HG02623 (cell line): ENCODE results near the gene ZYG11B.
"Not testable (repeated sequence)": the region's sequence is repeated elsewhere in the genome, so short reads cannot be mapped to it uniquely, and the experiment has no call there.

Experiments used
- ATAC-seq: cut with Tn5 transposase; IDR thresholded peaks from one replicate; pipeline ENCODE4 v1.9.1; 2021; ENCODE audit warnings: moderate library complexity; ENCODE audit not compliant: unreplicated experiment

ZYG11B gene

DNA sequence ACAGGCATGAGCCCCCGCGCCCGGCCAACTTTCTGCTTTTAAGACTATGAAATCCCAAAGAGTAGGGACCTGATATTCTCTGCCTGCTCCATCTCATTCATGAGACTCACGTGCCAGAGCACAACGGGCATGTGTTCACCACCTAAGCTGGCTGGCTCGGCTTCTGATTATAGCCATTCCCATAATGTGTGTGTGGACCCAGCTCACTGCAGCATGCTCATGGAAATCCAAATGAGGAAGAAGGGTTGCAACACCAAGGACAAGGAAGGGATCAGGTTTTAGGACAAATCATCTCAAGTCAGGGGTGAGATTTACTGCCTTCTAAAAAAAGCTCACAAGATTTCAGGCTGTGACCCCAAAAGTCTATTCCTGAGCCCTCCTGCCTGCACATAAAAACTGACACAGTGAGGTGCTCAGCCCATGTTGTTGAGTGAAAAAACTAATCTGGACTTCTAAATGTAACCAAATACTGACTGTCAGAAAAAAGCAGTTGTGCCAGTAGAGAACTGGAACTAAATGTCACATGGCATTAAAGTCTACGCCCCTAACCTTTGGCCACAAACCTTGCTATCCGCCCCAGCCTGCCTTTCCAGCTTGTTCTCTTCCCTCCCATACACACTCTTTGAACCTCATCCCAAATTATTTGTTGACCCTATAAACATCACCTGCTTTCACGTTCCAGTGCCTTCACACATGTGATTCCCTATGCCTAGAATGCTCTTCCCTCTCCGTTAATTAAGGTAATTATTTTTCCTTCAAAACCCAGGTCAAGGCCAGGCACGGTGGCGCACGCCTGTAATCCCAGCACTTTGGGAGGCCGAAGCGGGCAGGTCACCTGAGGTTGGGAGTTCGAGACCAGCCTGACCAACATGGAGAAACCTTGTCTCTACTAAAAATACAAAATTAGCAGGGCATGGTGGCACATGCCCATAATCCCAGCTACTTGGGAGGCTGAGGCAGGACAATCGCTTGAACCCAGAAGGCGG, 19.0 kb upstream of the ZYG11B start:
- no peak for ATAC-seq

DNA sequence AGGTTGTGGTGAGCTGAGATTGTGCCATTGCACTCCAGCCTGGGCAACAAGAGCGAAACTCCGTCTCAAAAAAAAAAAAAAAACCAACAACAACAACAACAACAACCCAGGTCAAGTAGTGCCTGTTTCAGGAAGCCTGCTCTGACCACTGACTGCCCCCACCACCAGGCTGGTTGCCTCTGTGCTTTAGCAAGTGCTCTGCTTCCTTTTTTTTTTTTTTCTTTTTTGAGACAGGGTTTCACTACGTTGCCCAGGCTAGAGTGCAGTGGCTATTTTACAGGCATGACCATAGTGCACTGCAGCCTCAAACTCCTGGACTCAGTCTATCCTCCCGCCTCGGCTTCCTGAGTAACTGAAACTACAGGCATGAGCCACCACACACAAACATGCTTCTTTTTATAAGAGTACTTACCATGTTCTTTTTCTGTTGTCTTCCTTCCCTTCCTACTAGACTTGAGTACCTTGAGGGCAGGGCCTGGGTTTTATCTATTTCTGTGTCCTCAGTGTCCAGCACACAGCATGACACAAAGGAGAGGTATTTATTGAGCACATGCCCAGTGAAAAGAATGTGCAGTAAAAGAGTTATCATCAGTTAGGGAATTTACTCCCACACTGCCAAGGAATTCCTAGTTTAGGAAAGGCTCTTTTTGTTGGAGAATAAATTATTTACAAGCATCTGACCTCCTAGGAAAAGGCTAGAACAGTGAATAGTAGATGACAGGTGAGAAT, 18.2 kb upstream of the ZYG11B start:
- ATAC-seq: no peak

DNA sequence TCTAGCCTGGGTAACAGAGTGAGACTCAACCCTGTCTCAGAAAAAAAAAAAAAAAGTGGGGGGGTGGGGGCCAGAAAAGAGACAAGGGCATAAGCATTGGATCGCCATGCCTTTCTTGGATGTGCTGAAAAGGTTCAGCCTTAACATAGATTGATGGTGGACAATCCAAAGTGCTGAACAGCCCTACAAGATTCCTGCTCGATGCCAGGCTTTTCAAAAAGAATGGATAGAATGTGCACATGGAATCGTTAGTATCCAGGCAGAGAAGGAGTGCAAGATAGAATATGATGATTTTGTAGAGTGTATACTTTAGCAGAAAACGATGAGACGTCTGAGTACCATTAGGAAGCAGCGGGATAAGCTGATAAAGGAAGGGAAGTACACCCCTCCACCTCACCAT, 17.2 kb upstream of the ZYG11B start:
- no peak for ATAC-seq

DNA sequence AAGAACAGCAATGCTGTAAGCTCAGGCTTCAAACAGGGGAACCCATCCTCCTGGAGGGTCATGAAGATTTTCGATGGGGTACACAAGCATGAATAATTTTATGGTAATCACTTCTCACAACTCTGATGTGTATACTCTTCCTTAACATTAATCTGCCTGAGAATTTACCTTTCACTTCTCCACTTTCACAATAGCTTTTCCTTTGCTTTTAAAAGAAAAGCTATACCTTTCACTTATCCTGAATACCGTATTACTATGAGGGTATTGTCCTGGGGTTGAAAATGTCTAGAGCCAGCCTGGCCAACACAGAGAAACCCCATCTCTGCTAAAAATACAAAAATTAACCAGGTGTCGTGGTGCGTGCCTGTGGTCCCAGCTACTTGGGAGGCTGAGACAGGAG, 12.7 kb upstream of the ZYG11B start:
- no peak for ATAC-seq

DNA sequence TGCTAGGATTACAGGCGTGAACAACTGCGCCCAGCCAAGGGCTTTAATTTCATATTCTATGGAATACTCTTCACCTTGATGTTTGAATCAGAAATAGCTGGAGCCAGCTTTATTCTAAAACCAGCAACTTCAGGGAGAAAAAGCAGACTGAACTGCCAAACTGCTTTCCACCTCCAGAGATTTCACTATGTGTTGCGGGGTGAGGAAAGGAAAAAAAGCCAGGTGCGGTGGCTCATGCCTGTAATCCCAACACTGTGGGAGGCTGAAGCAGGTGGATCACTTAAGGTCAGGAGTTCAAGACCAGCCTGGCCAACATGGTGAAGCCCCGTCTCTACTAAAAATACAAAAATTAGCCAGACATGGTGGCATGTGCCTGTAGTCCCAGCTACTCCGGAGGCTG, 11.0 kb upstream of the ZYG11B start:
- ATAC-seq: not testable (repeated sequence)

DNA sequence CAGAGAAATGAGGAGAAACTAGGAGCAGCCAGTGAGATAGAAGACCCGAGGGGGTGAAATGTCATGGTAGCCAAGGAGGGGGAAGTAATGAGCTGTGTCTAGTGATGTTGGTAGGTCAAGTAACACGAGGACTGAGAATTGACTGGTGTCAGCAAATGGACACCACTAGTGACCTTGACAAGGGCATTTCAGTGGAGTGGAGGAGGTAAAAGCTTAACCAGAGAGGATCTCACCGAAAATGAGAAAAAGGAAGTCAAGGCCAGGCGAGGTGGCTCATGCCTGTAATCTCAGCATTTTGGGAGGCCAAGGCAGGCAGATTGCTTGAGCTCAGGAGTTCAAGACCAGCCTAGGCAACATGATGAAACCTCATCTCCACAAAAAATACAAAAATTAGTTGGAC, 3.0 kb upstream of the ZYG11B start:
- ATAC-seq: no peak

DNA sequence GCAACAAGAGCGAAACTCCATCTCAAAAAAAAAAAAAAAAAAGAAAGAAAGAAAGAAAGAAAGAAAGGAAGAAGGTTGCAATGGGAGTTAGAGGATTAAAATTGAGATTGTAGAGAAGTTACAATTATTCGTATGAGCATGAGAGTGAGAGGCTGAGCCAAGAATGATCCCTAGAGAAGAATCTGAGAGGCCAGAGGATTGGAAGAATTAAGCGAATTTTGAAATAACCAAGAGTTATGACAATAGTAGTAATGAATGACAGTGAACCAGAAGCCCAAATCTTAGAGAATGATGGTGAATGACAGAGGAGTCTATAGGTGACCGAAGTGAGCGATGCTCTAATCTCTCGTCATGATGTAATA, 369 bp upstream of the ZYG11B start:
- no peak for ATAC-seq

DNA sequence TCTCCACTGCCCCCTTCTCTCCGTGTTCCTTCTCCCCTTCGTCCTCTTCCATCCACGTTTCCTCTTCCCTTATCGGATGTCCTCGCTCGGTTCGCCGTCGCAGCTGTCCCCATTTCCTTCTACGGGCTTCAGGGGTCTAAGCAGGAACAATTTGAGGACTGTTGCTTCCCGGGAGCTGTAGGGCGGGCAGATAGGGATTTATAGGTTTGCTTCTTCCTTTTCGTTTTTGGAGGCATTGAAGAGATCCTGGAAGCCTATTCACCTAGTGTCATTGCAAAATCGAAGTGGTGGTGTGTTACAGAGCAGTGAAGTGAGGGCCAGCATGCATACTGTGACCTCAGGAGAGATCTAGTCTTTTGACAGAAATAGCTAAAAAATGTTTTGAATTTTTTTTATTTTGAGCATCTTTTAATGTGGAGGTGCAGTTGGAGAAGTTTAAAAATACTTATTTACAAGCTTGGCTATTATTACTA, 897 bp downstream of the ZYG11B start:
- no peak for ATAC-seq

DNA sequence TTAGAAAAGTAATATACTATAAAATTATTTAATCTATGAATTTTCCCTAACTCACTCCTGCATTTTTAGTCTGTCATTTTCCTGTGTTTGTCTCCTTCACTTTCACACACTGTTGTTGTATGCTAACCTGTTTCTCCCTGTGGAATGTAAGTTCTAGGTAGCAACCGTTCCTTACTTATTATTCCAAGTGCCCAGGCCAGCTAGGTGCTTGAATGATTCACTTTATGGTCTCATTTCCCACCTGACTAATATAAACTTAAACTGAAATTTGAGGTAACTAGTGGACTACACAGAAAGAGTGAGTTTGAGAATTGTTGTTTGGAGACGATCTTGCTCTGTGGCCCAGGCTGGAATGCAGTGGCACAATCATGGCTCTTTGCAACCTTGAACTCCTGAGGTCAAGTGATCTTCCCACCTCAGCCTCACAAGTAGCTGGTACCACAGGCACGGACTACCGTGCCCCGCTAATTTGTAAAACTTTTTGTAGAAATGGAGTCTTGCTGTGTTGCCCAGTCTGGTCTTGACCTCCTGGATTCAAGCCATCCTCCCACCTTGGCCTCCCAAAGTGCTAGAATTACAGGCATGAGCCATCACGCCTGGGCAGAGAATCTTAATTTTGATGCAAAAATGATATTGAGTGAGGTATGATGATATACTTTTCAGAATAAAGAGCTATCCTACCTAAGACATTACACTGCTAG, 1.9 kb downstream of the ZYG11B start:
- ATAC-seq: no peak

DNA sequence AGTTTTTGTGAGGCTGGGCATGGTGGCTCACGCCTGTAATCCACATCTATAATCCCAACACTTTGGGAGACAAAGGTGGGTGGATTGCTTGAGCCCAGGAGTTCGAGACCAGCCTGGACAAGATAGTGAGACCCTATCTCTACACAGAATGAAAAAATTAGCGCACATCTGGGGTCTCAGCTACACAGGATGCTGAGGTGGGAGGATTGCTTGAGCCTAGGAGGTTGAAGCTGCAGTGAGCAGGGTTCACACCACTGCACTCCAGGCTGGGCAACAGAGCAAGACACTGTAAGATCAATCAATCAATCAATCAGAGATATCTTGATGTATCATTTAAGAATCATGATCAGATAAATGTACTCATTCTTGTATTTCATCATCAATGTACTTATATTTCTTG, 7.1 kb downstream of the ZYG11B start:
- no peak for ATAC-seq

DNA sequence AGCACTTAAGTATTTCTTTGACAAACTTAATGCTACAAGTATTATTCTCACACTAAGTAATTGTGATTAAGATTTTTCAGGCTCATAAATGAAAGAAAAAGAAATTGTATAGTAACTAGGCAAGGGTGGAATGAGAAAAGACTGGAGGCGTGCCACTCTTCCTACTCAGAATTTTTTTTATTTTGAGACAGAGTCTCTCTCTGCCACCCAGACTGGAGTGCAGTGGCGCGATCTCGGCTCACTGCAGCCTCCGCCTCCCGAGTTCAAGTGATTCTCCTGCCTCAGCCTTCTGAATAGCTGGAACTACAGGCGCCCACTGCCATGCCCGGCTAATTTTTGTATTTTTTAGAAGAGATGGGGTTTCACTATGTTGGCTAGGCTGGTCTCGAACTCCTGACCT, 9.1 kb downstream of the ZYG11B start:
- not testable (repeated sequence) for ATAC-seq

DNA sequence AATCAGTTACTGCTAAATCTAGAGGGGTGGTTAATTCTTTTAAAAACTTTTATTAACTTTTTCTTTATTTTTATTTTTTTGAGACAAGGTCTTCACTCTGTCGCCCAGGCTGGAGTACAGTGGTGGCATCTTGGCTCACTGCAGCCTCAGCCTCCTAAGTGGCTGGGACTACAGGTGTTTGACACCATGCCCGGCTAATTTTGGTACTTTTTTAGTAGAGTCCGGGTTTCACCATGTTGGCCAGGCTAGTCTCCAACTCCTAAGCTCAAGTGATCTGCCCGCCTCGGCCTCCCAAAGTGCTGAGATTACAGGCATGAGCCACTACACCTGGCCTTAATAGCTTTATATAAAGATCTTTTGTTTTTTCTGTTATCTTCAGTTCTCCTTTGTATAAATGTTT, 11.9 kb downstream of the ZYG11B start:
- no peak for ATAC-seq

DNA sequence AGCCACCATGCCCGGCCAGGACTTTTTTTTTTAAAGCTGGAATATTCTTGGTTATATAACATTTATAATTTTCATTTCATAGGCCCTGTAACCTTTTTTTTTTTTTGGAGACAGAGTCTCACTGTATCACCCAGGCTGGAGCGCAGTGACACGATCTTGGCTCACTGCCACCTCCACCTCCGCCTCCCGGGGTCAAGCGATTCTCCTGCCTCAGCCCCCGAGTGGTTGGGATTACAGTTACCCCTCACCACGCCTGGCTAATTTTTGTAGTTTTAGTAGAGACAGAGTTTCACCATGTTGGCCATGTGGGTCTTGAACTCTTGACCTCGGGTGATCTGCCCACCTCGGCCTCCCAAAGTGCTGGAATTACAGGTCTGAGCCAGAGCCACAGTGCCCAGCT, 12.6 kb downstream of the ZYG11B start:
- no peak for ATAC-seq

DNA sequence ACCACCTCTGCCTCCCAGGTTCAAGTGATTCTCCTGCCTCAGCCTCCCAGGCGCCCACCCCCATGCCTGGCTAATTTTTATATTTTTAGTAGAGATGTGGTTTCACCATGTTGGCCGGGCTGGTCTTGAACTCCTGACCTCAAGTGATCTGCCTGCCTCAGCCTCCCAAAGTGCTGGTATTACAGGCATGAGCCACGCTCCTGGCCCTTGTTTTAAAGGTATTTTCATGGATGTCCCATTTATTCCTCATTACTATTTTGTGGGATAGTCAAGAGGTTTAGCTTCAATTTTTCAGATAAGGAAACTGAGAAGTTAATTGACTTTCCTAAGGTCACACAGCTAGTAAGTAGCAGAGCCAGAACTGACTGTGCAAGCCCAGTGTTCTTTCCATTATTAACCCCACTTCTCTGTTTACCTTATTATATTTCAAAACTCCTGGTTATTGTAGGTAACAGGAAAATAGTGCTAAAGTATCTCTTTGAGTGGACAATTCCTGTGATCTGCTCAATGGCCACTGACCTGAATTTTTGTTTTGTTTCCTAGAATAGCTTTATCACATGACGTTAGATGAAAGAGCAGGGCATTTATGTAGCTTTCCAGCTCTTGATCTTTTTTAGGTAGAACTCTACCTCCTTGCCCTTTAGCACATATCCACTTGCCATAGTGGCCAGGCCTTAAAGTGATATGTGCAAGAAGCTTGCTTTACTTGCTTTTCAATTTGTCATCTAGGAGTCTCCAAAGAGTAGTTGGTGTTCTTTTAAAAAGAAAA, 13.6 kb downstream of the ZYG11B start:
- no peak for ATAC-seq

DNA sequence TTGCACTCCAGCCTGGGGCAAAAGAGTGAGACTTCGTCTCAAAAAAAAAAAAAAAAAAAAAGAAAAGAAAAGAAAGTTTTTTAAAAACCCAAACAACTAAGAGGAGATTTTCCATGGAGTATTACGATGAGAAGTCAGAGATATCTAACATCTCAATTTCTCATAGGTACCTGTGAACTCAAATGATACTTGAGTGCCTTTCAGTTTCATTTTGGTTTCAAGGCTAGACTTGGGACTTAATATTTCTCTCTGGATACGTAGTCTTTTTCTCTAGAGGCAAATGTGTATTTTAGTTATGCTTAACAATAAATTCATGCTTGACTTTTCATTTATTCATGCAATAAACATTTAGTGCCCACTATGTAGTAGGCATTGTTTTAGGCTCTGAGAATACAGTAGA, 15.0 kb downstream of the ZYG11B start:
- ATAC-seq: no peak

DNA sequence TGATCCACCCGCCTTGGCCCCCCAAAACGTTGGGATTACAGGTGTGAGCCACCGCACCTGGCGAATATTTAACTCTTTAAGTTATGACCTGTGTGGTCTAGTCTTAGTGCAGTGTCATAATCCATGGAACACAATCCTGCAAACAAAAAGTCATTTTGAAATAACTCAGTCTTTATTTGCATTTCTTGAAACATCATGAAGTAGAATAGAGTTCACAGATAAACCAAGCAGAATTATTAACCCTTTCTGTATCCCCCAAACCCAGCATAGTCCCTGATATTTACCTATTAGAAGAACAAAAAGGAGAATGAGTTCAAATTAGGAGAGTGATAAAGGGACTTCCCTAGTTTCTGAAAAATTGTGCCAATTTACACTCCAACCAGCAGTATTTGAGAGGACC, 19.9 kb downstream of the ZYG11B start:
- ATAC-seq: no peak

DNA sequence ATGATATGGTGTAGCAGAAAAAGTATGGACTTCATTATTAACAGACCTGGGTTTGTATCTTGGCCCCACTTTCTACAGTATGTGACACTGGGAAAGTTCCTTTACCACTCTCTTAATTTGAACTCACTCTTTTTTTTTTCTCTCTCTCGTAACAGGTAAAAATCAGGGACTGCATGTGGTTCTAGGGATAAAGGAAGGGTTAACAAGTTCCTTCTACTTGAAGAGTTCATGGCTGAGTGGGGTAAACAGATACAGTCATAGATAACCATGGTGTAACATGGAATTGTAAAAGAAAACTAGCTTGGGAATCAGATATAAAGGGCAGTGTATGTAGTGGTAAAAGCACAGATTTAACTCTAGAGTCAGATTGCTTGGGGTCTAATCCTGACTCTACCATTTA, 21.2 kb downstream of the ZYG11B start:
- no peak for ATAC-seq

DNA sequence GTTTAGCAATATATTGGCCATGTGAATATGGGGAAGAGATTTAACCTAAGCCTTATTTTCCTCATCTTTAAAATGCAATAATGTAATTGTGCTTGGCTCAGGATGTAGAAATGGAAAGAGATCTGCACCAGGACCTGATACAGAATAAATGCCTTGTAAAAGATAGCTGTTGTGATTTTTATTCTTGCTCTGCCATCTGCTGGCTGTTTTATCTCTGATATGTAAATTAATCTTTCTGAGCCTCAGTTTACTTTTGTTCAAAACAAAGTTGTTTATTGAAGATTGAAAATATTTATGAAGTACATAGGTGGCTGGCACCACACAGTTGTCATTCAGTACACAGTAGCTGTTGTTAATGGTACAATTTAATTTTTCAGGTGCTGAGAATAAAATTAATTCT, 21.9 kb downstream of the ZYG11B start:
- no peak for ATAC-seq

DNA sequence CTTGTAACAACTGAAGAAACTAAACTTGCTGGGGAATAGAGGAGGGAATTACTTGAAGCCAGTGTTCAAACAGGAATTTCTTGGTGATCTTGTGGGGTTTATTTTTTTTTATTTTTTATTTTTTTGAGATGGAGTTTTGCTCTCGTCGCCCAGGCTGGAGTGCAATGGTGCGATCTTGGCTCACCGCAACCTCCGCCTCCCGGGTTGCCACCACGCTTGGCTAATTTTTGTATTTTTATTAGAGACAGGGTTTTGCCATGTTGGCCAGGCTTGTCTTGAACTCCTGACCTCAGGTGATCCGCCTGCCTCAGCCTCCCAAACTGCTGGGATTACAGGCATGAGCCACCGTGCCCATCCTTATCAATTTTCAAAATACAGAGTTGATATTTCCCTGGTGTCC, 23.2 kb downstream of the ZYG11B start:
- ATAC-seq: not testable (repeated sequence)

DNA sequence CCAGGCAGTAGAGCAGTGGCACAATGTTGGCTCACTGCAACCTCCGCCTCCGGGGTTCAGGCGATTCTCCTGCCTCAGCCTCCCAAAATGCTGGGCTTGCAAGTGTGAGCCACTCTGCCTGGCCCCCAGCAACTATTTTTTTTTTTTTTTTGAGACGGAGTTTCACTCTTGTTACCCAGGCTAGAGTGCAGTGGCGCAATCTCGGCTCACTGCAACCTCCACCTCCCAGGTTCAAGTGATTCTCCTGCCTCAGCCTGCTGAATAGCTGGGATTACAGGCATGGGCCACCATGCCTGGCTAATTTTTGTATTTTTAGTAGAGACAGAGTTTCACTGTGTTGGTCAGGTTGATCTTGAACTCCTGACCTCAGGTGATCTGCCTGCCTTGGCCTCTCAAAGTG, 23.9 kb downstream of the ZYG11B start:
- ATAC-seq: not testable (repeated sequence)
